HG03039 (cell line): Measurements from ENCODE around the gene CELSR2.

Source experiments
- ATAC-seq: cut with Tn5 transposase; IDR thresholded peaks from one replicate; pipeline ENCODE4 v1.9.1; 2021; ENCODE audit warnings: mild to moderate bottlenecking, moderate library complexity; ENCODE audit not compliant: unreplicated experiment

The CELSR2 gene

GRCh38 chr1:109249654-109250401 is 489 bp downstream of the CELSR2 start:
- peak; percentile 38 for ATAC-seq

DNA sequence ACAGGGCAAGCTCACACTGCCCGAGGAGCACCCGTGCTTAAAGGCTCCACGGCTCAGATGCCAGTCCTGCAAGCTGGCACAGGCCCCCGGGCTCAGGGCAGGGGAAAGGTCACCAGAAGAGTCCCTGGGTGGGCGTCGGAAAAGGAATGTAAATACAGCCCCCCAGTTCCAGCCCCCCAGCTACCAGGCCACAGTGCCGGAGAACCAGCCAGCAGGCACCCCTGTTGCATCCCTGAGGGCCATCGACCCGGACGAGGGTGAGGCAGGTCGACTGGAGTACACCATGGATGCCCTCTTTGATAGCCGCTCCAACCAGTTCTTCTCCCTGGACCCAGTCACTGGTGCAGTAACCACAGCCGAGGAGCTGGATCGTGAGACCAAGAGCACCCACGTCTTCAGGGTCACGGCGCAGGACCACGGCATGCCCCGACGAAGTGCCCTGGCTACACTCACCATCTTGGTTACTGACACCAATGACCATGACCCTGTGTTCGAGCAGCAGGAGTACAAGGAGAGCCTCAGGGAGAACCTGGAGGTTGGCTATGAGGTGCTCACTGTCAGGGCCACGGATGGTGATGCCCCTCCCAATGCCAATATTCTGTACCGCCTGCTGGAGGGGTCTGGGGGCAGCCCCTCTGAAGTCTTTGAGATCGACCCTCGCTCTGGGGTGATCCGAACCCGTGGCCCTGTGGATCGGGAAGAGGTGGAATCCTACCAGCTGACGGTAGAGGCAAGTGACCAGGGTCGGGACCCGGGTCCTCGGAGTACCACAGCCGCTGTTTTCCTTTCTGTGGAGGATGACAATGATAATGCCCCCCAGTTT is 1.3 kb downstream of the CELSR2 start:
- ATAC-seq: no peak

DNA sequence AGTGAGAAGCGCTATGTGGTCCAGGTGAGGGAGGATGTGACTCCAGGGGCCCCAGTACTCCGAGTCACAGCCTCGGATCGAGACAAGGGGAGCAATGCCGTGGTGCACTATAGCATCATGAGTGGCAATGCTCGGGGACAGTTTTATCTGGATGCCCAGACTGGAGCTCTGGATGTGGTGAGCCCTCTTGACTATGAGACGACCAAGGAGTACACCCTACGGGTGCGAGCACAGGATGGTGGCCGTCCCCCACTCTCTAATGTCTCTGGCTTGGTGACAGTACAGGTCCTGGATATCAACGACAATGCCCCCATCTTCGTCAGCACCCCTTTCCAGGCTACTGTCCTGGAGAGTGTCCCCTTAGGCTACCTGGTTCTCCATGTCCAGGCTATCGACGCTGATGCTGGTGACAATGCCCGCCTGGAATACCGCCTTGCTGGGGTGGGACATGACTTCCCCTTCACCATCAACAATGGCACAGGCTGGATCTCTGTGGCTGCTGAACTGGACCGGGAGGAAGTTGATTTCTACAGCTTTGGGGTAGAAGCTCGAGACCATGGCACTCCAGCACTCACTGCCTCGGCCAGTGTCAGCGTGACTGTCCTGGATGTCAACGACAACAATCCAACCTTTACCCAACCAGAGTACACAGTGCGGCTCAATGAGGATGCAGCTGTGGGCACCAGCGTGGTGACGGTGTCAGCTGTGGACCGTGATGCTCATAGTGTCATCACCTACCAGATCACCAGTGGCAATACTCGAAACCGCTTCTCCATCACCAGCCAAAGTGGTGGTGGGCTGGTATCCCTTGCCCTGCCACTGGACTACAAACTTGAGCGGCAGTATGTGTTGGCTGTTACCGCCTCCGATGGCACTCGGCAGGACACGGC is 2.2 kb downstream of the CELSR2 start:
- ATAC-seq: no peak

DNA sequence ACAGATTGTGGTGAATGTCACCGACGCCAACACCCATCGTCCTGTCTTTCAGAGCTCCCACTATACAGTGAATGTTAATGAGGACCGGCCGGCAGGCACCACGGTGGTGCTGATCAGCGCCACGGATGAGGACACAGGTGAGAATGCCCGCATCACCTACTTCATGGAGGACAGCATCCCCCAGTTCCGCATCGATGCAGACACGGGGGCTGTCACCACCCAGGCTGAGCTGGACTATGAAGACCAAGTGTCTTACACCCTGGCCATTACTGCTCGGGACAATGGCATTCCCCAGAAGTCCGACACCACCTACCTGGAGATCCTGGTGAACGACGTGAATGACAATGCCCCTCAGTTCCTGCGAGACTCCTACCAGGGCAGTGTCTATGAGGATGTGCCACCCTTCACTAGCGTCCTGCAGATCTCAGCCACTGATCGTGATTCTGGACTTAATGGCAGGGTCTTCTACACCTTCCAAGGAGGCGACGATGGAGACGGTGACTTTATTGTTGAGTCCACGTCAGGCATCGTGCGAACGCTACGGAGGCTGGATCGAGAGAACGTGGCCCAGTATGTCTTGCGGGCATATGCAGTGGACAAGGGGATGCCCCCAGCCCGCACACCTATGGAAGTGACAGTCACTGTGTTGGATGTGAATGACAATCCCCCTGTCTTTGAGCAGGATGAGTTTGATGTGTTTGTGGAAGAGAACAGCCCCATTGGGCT is 3.0 kb downstream of the CELSR2 start:
- ATAC-seq: no peak

- ATAC-seq: no peak
Measured at GRCh38 chr1:109252893-109253802, 3.8 kb downstream of the CELSR2 start.

- no peak for ATAC-seq
Measured at GRCh38 chr1:109253803-109254620, 4.7 kb downstream of the CELSR2 start.

GRCh38 chr1:109254621-109255096 is 5.3 kb downstream of the CELSR2 start:
- ATAC-seq: no peak

GRCh38 chr1:109255097-109255651 is 5.8 kb downstream of the CELSR2 start:
- ATAC-seq: no peak

DNA sequence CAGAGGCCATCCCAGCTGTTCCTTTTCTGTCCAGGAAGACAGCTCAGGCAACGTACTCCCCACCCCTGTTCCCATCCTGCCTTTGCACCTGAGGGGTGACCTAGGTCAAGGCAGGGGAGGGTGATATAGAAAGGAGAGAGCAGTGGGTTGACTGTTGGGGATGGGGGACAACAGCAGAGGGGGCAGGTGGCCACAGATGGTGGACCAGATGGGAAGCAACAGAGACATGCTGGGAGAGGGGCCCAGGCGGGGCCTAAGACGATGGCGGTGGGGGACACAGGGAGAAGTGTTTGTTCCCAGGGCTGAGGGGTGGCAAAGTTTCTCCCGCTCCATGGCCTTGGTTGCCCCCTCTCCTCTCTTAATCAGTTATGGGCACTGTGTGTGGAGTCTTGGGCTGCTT is 6.3 kb downstream of the CELSR2 start:
- no peak for ATAC-seq

- no peak for ATAC-seq
Measured at GRCh38 chr1:109256085-109256484, 6.7 kb downstream of the CELSR2 start.

DNA sequence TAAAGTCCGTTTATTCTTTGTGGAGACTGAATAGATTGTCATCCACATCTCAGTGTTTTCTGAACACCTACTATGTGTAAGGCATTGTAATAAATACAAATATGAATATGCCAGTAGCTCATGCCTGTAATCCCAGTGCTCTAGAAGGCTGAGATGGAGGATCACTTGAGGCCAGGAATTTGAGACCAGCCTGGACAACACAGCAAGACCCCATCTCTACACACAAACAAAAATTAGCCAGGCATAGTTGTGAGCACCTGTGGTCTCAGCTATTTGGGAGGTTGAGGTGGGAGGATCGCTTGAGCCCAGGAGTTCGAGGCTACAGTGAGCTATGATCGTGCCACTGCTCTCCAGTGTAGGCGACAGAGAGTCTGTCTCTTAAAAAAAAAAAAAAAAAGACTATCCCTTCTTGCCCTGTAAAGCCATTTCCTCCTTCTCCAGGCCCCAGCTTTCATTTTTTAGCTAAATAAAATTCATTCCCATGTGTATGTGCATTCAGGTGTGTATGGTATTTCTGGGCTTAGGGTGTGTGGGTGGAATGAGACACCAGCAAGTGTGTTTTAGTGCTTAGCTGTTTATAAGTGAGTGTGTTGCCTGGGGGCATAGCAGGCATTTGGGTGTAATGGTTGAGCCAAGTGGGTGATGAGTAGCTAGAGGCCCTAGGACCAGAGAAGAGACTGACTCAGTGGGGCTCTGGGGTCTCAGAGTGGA is 7.8 kb downstream of the CELSR2 start:
- no peak for ATAC-seq

GRCh38 chr1:109257682-109258421 is 8.5 kb downstream of the CELSR2 start:
- no peak for ATAC-seq

DNA sequence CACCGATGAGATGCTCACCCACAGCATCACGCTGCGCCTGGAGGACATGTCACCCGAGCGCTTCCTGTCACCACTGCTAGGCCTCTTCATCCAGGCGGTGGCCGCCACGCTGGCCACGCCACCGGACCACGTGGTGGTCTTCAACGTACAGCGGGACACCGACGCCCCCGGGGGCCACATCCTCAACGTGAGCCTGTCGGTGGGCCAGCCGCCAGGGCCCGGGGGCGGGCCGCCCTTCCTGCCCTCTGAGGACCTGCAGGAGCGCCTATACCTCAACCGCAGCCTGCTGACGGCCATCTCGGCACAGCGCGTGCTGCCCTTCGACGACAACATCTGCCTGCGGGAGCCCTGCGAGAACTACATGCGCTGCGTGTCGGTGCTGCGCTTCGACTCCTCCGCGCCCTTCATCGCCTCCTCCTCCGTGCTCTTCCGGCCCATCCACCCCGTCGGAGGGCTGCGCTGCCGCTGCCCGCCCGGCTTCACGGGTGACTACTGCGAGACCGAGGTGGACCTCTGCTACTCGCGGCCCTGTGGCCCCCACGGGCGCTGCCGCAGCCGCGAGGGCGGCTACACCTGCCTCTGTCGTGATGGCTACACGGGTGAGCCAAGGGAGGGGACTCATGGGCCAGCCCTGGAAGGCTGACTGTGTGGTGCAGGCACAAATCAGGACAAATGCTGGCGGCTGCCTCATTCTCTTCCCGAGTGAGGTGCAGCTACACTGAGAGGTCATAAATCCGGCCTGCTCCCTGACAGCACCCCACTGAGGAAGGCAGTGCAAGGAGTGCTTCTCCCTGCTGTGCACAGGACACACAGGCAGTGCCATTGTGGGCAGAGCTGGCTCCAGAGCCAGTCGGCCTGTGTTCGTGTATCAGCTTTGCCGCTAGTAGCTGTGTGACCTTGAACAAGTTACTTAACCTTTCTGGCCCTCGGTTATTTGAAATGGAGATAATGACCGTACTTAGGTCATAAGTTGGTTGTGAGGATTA is 9.4 kb downstream of the CELSR2 start:
- no peak for ATAC-seq

DNA sequence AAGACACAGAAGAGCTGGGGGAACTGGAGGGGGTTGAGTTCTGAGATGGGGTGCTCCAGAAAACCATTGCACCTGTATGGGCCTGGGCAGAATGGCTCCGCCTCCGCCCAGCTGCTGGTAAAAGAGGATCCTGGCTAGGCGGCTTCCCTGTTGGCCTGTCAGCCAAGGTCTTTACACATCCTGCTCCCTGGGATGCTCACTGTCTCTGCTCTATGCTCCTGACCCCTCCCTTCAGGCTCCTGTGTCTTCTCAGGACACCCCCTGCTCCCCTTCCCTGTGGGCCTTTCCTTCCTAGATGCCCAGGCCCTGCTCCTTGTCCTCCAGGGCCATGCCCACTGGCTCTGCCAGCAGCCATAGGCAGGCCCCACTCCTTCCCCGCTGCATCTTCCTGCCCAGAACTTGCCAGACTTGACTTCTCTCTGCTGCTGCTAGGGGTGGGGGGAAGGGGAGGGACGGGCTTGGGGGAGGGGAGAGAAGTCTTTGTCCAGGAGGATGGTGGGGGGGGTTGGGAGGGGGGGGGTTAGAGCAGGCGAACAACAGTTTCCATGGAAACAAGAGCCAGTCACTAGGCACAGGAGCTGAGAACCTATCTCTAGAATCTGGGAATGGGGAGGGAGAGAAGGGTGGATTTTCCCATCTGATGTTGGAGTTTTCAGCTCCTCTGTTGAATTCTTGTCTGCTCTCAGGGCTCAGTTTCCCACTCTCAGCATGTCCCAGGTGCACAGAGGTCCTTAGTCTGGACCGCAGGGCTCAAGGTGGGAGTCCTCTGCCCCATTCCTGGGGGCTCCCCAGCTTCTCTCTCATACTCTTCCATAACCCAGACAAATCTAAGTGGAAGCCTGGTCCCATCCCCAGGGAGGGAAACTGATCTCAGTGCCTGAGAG is 10.6 kb downstream of the CELSR2 start:
- ATAC-seq: no peak

DNA sequence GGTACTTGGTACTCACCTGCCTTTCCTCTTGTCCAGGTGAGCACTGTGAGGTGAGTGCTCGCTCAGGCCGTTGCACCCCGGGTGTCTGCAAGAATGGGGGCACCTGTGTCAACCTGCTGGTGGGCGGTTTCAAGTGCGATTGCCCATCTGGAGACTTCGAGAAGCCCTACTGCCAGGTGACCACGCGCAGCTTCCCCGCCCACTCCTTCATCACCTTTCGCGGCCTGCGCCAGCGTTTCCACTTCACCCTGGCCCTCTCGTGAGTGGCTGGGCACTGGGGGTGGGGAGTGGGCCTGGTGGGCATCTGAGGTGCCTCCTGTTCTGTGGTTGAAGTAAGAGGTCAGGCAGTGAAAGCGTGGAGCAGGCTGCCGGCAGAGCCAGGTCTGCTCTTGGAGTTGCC is 11.7 kb downstream of the CELSR2 start:
- no peak for ATAC-seq
